ENCODE measurements around the gene DNAH6. TPM values are rescaled to one million over a fixed set of nuclear protein-coding genes. Genes with fewer than 3 reads are reported as not detected.

Gene DNAH6
- total RNA-seq, 1 donor from 2014 or later, result 5.5 TPM

- peaks cover 4% of the 10 kb centered on the region for H3K9me3 Mint-ChIP-seq (ENCODE audit: low read depth)
- no peak overlapping the region for H3K4me3 Mint-ChIP-seq (ENCODE audit: low read depth)
- no peak overlapping the region for H3K27ac Mint-ChIP-seq
- H3K4me1 Mint-ChIP-seq (ENCODE audit: low read depth), result no peaks in the 10 kb centered on the region
- H3K27me3 Mint-ChIP-seq, result no peaks in the 10 kb centered on the region
- DNase-seq (ENCODE audit: low spot score, unreplicated experiment), result no peak
- H3K36me3 Mint-ChIP-seq (ENCODE audit: insufficient read depth), result peaks cover 10% of the 10 kb centered on the region
- no peak for TF ChIP-seq CTCF (IDR thresholded peaks at IDR 0.05; ENCODE audit: unreplicated experiment)
Observed at GRCh38 chr2:84697895-84698294, 181.6 kb downstream of the DNAH6 start.

- H3K4me3 Mint-ChIP-seq (ENCODE audit: low read depth), result no peak overlapping the region
- no peaks in the 10 kb centered on the region for H3K4me1 Mint-ChIP-seq (ENCODE audit: low read depth)
- peaks cover 4% of the 10 kb centered on the region for H3K9me3 Mint-ChIP-seq (ENCODE audit: low read depth)
- peaks cover 12% of the 10 kb centered on the region for H3K36me3 Mint-ChIP-seq (ENCODE audit: insufficient read depth)
- no peak overlapping the region for H3K27ac Mint-ChIP-seq
- DNase-seq (ENCODE audit: low spot score, unreplicated experiment), result no peak
- no peaks in the 10 kb centered on the region for H3K27me3 Mint-ChIP-seq
- no peak for TF ChIP-seq CTCF (IDR thresholded peaks at IDR 0.05; ENCODE audit: unreplicated experiment)
Observed at GRCh38 chr2:84700006-84700405, 183.7 kb downstream of the DNAH6 start.

- Mint-ChIP-seq H3K36me3 (ENCODE audit: insufficient read depth) (peaks cover 12% of the 10 kb centered on the region), H3K9me3 (ENCODE audit: low read depth) (peaks cover 4% of the 10 kb centered on the region), H3K27ac (no peak overlapping the region), H3K4me3 (ENCODE audit: low read depth) (no peak overlapping the region), H3K4me1 (ENCODE audit: low read depth) (no peaks in the 10 kb centered on the region), H3K27me3 (no peaks in the 10 kb centered on the region)
- no peak for TF ChIP-seq CTCF (IDR thresholded peaks at IDR 0.05; ENCODE audit: unreplicated experiment)
- no peak for DNase-seq (ENCODE audit: low spot score, unreplicated experiment)
Observed at GRCh38 chr2:84701880-84702279, 185.6 kb downstream of the DNAH6 start.

- no peak for TF ChIP-seq CTCF (IDR thresholded peaks at IDR 0.05; ENCODE audit: unreplicated experiment)
- Mint-ChIP-seq H3K9me3 (ENCODE audit: low read depth) (peaks cover 4% of the 10 kb centered on the region), H3K4me1 (ENCODE audit: low read depth) (no peaks in the 10 kb centered on the region), H3K4me3 (ENCODE audit: low read depth) (no peak overlapping the region), H3K36me3 (ENCODE audit: insufficient read depth) (peaks cover 12% of the 10 kb centered on the region), H3K27me3 (no peaks in the 10 kb centered on the region), H3K27ac (no peak overlapping the region)
- DNase-seq (ENCODE audit: low spot score, unreplicated experiment), result no peak
Observed at GRCh38 chr2:84702941-84703340, 186.6 kb downstream of the DNAH6 start.

- Mint-ChIP-seq H3K4me3 (ENCODE audit: low read depth) (no peak overlapping the region), H3K4me1 (ENCODE audit: low read depth) (no peaks in the 10 kb centered on the region), H3K36me3 (ENCODE audit: insufficient read depth) (peaks cover 10% of the 10 kb centered on the region), H3K9me3 (ENCODE audit: low read depth) (peaks cover 4% of the 10 kb centered on the region), H3K27ac (no peak overlapping the region), H3K27me3 (no peaks in the 10 kb centered on the region)
- no peak for TF ChIP-seq CTCF (IDR thresholded peaks at IDR 0.05; ENCODE audit: unreplicated experiment)
- no peak for DNase-seq (ENCODE audit: low spot score, unreplicated experiment)
Observed at GRCh38 chr2:84703831-84704230, 187.5 kb downstream of the DNAH6 start.
